Stomach (tissue), 4 donors: ENCODE data around the gene HSPBP1.

Experiments used
- POLR2A ChIP-seq, 4 donors: fragments of 450-650 bp; IDR thresholded peaks; one replicate each; pipeline ENCODE4 v1.6.1; 2016; ENCODE audit warnings: antibody characterized with exemption in 4 of 4, control low read depth in 2 of 4, mild to moderate bottlenecking in 1 of 4, moderate library complexity in 1 of 4
- POLR2AphosphoS5 ChIP-seq, 3 donors: sonication (generic); formaldehyde crosslinking; IDR thresholded peaks; one replicate each; pipeline ENCODE4 v1.6.1; 2016; ENCODE audit warnings: antibody characterized with exemption in 3 of 3
- TF ChIP-seq, protein P1 (sequence below), 7 experiments: fragments of 450-650 bp in 4 of 7; fragments of 200-600 bp in 3 of 7; sonication (generic) in 3 of 7; IDR thresholded peaks; one replicate each; pipeline ENCODE4 v1.5.1; 2016 to 2019; ENCODE audit warnings: antibody characterized with exemption in 7 of 7, control low read depth in 2 of 7, mild to moderate bottlenecking in 1 of 7

GRCh38 chr19:55312621-55313512, 33.0 kb upstream of the HSPBP1 start:
- TF ChIP-seq, protein P1, sequence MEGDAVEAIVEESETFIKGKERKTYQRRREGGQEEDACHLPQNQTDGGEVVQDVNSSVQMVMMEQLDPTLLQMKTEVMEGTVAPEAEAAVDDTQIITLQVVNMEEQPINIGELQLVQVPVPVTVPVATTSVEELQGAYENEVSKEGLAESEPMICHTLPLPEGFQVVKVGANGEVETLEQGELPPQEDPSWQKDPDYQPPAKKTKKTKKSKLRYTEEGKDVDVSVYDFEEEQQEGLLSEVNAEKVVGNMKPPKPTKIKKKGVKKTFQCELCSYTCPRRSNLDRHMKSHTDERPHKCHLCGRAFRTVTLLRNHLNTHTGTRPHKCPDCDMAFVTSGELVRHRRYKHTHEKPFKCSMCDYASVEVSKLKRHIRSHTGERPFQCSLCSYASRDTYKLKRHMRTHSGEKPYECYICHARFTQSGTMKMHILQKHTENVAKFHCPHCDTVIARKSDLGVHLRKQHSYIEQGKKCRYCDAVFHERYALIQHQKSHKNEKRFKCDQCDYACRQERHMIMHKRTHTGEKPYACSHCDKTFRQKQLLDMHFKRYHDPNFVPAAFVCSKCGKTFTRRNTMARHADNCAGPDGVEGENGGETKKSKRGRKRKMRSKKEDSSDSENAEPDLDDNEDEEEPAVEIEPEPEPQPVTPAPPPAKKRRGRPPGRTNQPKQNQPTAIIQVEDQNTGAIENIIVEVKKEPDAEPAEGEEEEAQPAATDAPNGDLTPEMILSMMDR (IDR thresholded peaks at IDR 0.05), result no peak
- TF ChIP-seq POLR2AphosphoS5 (IDR thresholded peaks at IDR 0.05) (no peak), POLR2A (IDR thresholded peaks at IDR 0.05) (no peak)
